AG10803 (cell line): ENCODE data around the gene SPINT1.
A peak's percentile ranks its signal among the peaks of the same experiment; 100 is the strongest.

Experiments used
- DNase-seq: peaks from one replicate; pipeline ENCODE4 v3.0.0; 2010; ENCODE audit warnings: low read depth
- H3K4me3 ChIP-seq: 2 replicates; pipeline ENCODE4 v1.5.1; 2011; ENCODE audit warnings: mild to moderate bottlenecking, low read length, control low read depth
- CTCF ChIP-seq: conservative IDR thresholded peaks from 2 replicates; pipeline ENCODE4 v1.5.1; 2011; ENCODE audit warnings: mild to moderate bottlenecking, low read length, control low read depth, inconsistent platforms

Gene SPINT1

GRCh38 chr15:40901053-40901443 lies 57.2 kb downstream of the SPINT1 start:
- no peak for DNase-seq
- TF ChIP-seq CTCF: no peak
- no peak overlapping the region for H3K4me3 ChIP-seq

GRCh38 chr15:40902605-40903561 lies 59.0 kb downstream of the SPINT1 start:
- no peak overlapping the region for H3K4me3 ChIP-seq
- TF ChIP-seq CTCF: no peak
- DNase-seq: peak; percentile 38

DNA sequence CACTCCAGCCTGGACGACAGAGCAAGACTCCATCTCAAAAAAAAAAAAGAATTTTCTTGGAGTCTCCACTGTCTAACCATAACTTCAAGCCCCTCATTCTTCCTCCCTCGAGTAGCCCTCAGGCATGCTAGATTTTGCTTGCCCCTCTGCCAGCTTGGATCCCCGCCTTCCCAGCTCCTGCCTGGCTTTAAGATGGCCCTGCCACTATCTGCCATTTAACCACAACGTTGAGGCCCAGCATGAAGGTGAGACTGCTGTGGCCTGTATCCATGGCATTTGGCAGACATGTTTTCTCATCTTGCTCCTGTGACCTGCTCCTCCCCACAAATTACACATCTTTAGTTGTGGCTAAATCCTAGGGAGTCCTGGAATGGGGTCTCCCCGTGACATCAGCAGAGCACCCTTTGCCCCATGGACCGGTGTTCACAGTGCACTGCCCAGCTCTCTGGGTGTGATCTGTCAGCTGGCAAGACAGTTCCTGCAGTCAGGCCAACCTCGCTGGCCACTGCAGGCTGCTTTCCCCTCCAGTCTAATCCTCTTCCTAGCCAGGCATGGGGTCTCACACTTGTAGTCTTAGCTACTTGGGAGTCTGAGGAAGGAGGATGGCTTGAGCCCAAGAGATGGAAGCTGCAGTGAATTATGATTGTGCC lies 60.8 kb downstream of the SPINT1 start:
- no peak for TF ChIP-seq CTCF
- no peak overlapping the region for H3K4me3 ChIP-seq
- DNase-seq: no peak

DNA sequence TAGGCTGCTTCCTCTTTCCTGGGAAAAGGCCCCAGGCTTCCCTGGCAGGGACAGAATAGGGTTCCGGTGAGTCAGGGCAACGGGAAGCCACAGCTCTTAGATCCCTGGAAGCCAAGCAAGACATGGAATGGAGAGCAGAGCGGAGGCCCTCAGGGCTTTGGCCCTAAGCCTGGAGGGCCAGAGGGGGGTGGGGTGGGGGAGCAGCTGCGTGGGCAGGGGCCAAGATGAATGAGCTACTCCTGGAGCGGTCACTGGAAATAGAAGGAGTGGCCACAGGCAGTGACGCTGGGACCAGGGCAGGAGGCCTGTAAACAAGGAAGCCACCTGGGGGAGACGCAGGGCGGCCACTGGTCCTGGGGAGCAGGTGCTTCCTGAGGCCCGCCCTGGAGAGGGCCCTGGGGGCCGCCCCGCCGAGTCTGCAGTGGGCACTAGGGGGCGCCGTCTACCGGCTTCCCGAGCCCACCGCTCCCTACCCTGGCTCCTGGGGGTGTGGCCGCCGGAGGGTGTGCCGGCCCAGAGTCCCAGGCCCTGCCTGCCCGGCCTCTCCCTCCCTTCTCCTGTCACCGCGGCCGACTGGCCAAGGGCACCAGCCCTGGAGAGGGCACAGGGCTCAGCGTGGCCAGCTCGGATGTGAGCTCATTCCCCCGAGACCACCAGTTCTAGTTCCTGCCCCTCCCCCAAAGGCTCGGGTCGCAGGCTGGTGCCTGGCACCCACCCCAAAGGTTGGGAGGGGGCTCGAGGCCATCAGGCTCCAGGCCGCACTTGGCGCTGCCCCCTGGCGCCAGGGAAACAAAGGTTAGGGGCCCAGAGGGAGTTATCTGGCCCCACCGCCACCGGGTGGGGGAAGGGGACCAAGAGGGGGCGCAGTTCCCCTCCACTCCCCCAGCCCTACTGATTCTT lies 62.5 kb downstream of the SPINT1 start:
- H3K4me3 ChIP-seq: peak overlapping the region; percentile 55
- peak; percentile 62 for TF ChIP-seq CTCF
- DNase-seq: peak; percentile 98

DNA sequence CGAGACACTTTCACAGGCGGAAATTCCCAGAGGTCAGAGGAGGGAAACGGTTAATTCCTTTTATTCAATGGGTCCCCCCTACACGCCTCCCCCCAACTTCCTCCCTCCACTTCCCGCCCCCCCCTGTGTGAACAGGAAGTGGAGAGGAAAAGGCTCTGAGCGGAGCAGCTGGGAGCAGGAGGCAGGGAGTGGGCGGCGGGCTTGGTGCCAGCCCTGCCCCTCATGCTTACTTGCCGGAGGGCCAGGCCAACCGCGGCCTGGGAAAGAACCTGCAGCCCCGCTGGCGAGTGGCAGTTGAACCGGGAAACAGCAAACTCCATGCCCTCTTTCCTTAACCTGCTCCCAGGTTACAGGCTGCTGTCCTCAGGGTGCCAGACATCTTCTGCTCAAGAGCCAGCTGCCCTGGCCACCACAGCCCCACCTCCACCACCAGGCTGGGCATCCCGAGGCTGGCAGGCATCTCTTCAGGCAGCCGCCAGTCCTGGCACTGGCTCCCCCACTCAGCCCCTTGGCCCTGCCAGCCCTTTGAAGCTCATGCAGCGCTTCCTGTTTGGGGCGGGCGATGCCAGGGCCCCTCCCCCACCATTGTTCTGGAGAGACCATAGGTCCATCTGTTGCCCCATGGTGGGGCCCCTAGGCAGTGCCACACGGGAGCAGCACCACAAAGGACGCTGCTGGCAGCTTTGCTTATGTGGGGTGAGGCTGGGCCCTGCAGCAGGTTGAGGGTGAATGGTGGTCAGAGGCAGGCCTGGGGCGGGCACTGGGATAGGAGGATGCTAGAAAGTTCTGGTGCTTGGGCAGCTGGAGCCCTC lies 63.3 kb downstream of the SPINT1 start:
- no peak for DNase-seq
- no peak for TF ChIP-seq CTCF
- H3K4me3 ChIP-seq: peak overlapping the region; percentile 55
